CD4-positive, alpha-beta T cell (primary cell): Measurements from ENCODE around the gene GADD45G. TPM values are rescaled to one million over a fixed set of nuclear protein-coding genes. Genes with fewer than 3 reads are reported as not detected.

Experiments used
- ATAC-seq: fragments of 200-7000 bp; cut with Tn5 transposase; one replicate; pipeline ENCODE4 v1.10.0; 2022; ENCODE audit warnings: mild to moderate bottlenecking; ENCODE audit not compliant: poor library complexity
- CTCF ChIA-PET: fragments of 350-600 bp; sonication (Branson Sonifier 250); formaldehyde crosslinking; loops from one replicate; lab custom pipeline; 2021; ENCODE audit warnings: antibody characterized with exemption, inconsistent platforms; lab: Charles Lee
- POLR2A ChIA-PET: fragments of 350-600 bp; sonication (Branson Sonifier 250); formaldehyde crosslinking; loops from one replicate; lab custom pipeline; 2021; ENCODE audit warnings: antibody characterized with exemption, inconsistent platforms; lab: Charles Lee
- DNase-seq, 14 experiments: peaks; one replicate each; pipeline ENCODE4 v3.0.0-alpha.2; 2013 to 2020; ENCODE audit warnings: mixed read lengths in 2 of 14
- H3K27ac ChIP-seq, 2 donors: one replicate each; pipeline versions ENCODE4 v1.5.1 to v1.7.0; 2013; ENCODE audit warnings: low read length in 2 of 2, low read depth in 1 of 2, mild to moderate bottlenecking in 1 of 2
- H3K27me3 ChIP-seq, 2 experiments: 1 replicate in 1 of 2; 2 replicates in 1 of 2; pipeline versions ENCODE4 v1.6.1 to v1.7.0; 2013; ENCODE audit warnings: low read length in 2 of 2, control low read depth in 1 of 2, mild to moderate bottlenecking in 1 of 2, moderate library complexity in 1 of 2; ENCODE audit not compliant: insufficient read depth in 2 of 2, control insufficient read depth in 1 of 2
- H3K36me3 ChIP-seq: one replicate; pipeline ENCODE4 v1.6.1; 2013; ENCODE audit warnings: low read length, control low read depth; ENCODE audit not compliant: insufficient read depth
- H3K4me1 ChIP-seq: one replicate; pipeline ENCODE4 v1.6.1; 2013; ENCODE audit warnings: low read length, control low read depth; ENCODE audit not compliant: insufficient read depth
- H3K4me3 ChIP-seq: one replicate; pipeline ENCODE4 v1.5.1; 2013; ENCODE audit warnings: mild to moderate bottlenecking, low read length, moderate library complexity
- H3K9me3 ChIP-seq, 2 experiments: 1 replicate in 1 of 2; 2 replicates in 1 of 2; pipeline versions ENCODE4 v1.6.1 to v1.7.0; 2013; ENCODE audit warnings: low read length in 2 of 2, mild to moderate bottlenecking in 2 of 2, control low read depth in 1 of 2, moderate library complexity in 1 of 2; ENCODE audit not compliant: control insufficient read depth in 1 of 2, insufficient read depth in 1 of 2
- H3K27ac Mint-ChIP-seq: one replicate; pipeline ENCODE4 v1.8.0; 2020; ENCODE audit warnings: mixed read lengths
- H3K27me3 Mint-ChIP-seq: one replicate; pipeline ENCODE4 v1.8.0; 2021; ENCODE audit warnings: mixed read lengths
- H3K36me3 Mint-ChIP-seq: one replicate; pipeline ENCODE4 v1.8.0; 2021; ENCODE audit warnings: low read depth, mixed read lengths
- H3K4me1 Mint-ChIP-seq: one replicate; pipeline ENCODE4 v1.8.0; 2021; ENCODE audit warnings: low read depth, mixed read lengths
- H3K4me3 Mint-ChIP-seq: one replicate; pipeline ENCODE4 v1.8.0; 2020; ENCODE audit warnings: mild to moderate bottlenecking, mixed read lengths
- H3K9me3 Mint-ChIP-seq: one replicate; pipeline ENCODE4 v1.8.0; 2020; ENCODE audit warnings: mixed read lengths
- intact Hi-C, 2 experiments: fragments of 100-400 bp; cut with DNase I in 1 of 2; cut with micrococcal nuclease in 1 of 2; formaldehyde crosslinking; loops; one replicate each; pipeline versions ENCODE4 v1.15.1 to v1.9.0; 2023 to 2025; cut with DNase I, micrococcal nuclease
- total RNA-seq, 174 experiments: library from RNA in 2 of 174; stranded (reverse) in 2 of 174; gene quantifications; one replicate each; pipeline ENCODE4 v1.2.3 and lab custom pipeline; 2021 to 2026
- TF ChIP-seq, protein P1 (sequence below): fragments of 200-600 bp; IDR thresholded peaks from one replicate; pipeline ENCODE4 v1.8.0; 2022; ENCODE audit warnings: antibody characterized with exemption, mild to moderate bottlenecking

Gene GADD45G
- total RNA-seq, 2 experiments from 2014 or later: 15.6 to 16.1 TPM

- POLR2A ChIA-PET: no interaction called here
- no peaks in the 10 kb centered on the region for H3K36me3 ChIP-seq
- H3K9me3 ChIP-seq: peaks cover 0 to 4% of the 10 kb centered on the region in 2 experiments
- Mint-ChIP-seq H3K36me3 (no peaks in the 10 kb centered on the region), H3K4me3 (no peak overlapping the region), H3K27me3 (no peaks in the 10 kb centered on the region), H3K4me1 (no peaks in the 10 kb centered on the region), H3K27ac (no peak overlapping the region), H3K9me3 (no peaks in the 10 kb centered on the region)
- ATAC-seq (no peak), DNase-seq (no peak)
- no peak overlapping the region for H3K4me3 ChIP-seq
- H3K4me1 ChIP-seq: no peaks in the 10 kb centered on the region
- CTCF ChIA-PET: no interaction called here
- intact Hi-C loops: no loop called here
- no peaks in the 10 kb centered on the region for H3K27me3 ChIP-seq
- TF ChIP-seq, protein P1, sequence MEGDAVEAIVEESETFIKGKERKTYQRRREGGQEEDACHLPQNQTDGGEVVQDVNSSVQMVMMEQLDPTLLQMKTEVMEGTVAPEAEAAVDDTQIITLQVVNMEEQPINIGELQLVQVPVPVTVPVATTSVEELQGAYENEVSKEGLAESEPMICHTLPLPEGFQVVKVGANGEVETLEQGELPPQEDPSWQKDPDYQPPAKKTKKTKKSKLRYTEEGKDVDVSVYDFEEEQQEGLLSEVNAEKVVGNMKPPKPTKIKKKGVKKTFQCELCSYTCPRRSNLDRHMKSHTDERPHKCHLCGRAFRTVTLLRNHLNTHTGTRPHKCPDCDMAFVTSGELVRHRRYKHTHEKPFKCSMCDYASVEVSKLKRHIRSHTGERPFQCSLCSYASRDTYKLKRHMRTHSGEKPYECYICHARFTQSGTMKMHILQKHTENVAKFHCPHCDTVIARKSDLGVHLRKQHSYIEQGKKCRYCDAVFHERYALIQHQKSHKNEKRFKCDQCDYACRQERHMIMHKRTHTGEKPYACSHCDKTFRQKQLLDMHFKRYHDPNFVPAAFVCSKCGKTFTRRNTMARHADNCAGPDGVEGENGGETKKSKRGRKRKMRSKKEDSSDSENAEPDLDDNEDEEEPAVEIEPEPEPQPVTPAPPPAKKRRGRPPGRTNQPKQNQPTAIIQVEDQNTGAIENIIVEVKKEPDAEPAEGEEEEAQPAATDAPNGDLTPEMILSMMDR: no peak
- no peak overlapping the region for H3K27ac ChIP-seq
Observed at GRCh38 chr9:89621031-89621430, 16.2 kb downstream of the GADD45G start.

GRCh38 chr9:89621676-89622075, 16.9 kb downstream of the GADD45G start:
- DNase-seq: no peak
- no peaks in the 10 kb centered on the region for H3K27me3 ChIP-seq
- ChIA-PET CTCF (no interaction called here), POLR2A (no interaction called here)
- no peak overlapping the region for H3K4me3 ChIP-seq
- no peak for ATAC-seq
- H3K27ac ChIP-seq: no peak overlapping the region
- H3K27me3 Mint-ChIP-seq: no peaks in the 10 kb centered on the region
- no peaks in the 10 kb centered on the region for H3K4me1 ChIP-seq
- H3K9me3 ChIP-seq: peaks cover 0 to 4% of the 10 kb centered on the region in 2 experiments
- H3K4me3 Mint-ChIP-seq: no peak overlapping the region
- H3K4me1 Mint-ChIP-seq: no peaks in the 10 kb centered on the region
- intact Hi-C loops: no loop called here
- H3K36me3 Mint-ChIP-seq: no peaks in the 10 kb centered on the region
- no peaks in the 10 kb centered on the region for H3K36me3 ChIP-seq
- no peak overlapping the region for H3K27ac Mint-ChIP-seq
- TF ChIP-seq, protein P1: no peak
- no peaks in the 10 kb centered on the region for H3K9me3 Mint-ChIP-seq

- no peak for DNase-seq
- POLR2A ChIA-PET: no interaction called here
- H3K9me3 ChIP-seq: peaks cover 0 to 3% of the 10 kb centered on the region in 2 experiments
Observed at GRCh38 chr9:89622933-89623861, 18.4 kb downstream of the GADD45G start.

More at GRCh38 chr9:89622933-89623861, 18.4 kb downstream of the GADD45G start:
- Mint-ChIP-seq H3K4me3 (no peak overlapping the region), H3K27ac (no peak overlapping the region), H3K9me3 (no peaks in the 10 kb centered on the region), H3K36me3 (no peaks in the 10 kb centered on the region), H3K27me3 (no peaks in the 10 kb centered on the region), H3K4me1 (no peaks in the 10 kb centered on the region)
- no peaks in the 10 kb centered on the region for H3K4me1 ChIP-seq
- no peaks in the 10 kb centered on the region for H3K27me3 ChIP-seq
- H3K27ac ChIP-seq: no peak overlapping the region
- CTCF ChIA-PET: no interaction called here
- ATAC-seq: no peak
- no peaks in the 10 kb centered on the region for H3K36me3 ChIP-seq
- TF ChIP-seq, protein P1: no peak
- no peak overlapping the region for H3K4me3 ChIP-seq
- intact Hi-C loops: no loop called here
